IPS DF 6.9 (cell line): ENCODE measurements around the gene DOLPP1.
"Not testable (repeated sequence)": the region's sequence is repeated elsewhere in the genome, so short reads cannot be mapped to it uniquely, and the experiment has no call there.

Experiments used
- DNase-seq: peaks from one replicate; pipeline ENCODE4 v3.0.0-alpha.2; 2013; ENCODE audit warnings: low read depth, low spot score
- H3K27ac ChIP-seq: one replicate; pipeline ENCODE4 v1.5.1; 2013; ENCODE audit warnings: low read length, control low read depth
- H3K27me3 ChIP-seq: 2 replicates; pipeline ENCODE4 v1.6.1; 2013; ENCODE audit warnings: mild to moderate bottlenecking, low read length; ENCODE audit not compliant: control insufficient read depth, insufficient read depth
- H3K36me3 ChIP-seq: 2 replicates; pipeline ENCODE4 v1.6.1; 2013; ENCODE audit warnings: low read length; ENCODE audit not compliant: control insufficient read depth, insufficient read depth
- H3K4me1 ChIP-seq: 2 replicates; pipeline ENCODE4 v1.6.1; 2013; ENCODE audit warnings: low read length; ENCODE audit not compliant: control insufficient read depth, insufficient read depth
- H3K4me3 ChIP-seq: 2 replicates; pipeline ENCODE4 v1.5.1; 2013; ENCODE audit warnings: mild to moderate bottlenecking, low read length
- H3K9me3 ChIP-seq: 2 replicates; pipeline ENCODE4 v1.6.1; 2013; ENCODE audit warnings: low read length, inconsistent platforms; ENCODE audit not compliant: control insufficient read depth, insufficient read depth
- WGBS: extraction: QIAGEN DNeasy Blood & Tissue Kit; methylation state at CpG from one replicate; pipeline ENCODE4 v1.1.7; 2013; ENCODE audit warnings: mixed read lengths, missing lambda C conversion rate; ENCODE audit not compliant: insufficient read length, insufficient coverage; 5-methylcytosine and 5-hydroxymethylcytosine counted together

DOLPP1 gene, protein sequence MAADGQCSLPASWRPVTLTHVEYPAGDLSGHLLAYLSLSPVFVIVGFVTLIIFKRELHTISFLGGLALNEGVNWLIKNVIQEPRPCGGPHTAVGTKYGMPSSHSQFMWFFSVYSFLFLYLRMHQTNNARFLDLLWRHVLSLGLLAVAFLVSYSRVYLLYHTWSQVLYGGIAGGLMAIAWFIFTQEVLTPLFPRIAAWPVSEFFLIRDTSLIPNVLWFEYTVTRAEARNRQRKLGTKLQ

DNA sequence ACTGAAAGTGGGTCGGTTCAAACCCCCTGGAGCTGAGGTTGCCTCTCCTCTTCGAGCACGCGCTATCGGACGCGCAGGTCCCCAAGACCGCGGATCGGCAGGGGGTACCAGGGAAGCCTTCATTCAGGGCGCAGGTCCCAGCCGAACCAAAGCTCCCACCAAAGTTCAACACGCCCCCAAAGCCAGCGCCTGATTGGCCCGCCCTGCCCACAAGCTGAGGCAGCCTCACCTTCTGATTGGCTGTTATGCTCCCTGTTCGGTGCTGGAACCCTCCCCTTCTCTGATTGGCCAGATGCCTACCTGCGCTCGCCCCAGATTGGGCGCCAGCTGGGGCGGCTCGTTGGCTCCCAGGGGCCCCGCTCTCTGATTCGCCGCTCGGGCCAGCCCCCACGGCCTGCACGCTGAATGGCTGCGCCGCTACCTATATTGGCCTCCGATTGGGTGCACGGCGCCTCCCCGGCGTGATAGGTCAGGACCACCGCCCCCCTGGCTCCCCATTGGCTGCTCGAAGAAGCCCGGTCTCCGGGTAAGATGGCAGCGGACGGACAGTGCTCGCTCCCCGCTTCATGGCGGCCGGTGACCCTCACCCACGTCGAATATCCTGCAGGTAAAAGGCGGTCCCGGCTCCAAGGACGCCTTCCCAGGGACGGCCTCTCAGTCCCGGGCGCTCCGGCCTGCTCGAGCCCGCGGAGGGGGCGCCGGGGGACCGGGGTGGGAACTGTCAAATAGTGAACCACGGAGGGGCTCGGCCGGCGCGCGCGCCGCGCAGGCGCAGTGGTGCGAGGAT is at the start of gene DOLPP1:
DOLPP1 (plus strand) TSS at position 511 of the 787 bp plus-strand sequence; CDS start at position 532, 21 bp downstream.
- WGBS = no CpG with 5 or more reads among the region's 70 CpGs
- H3K27ac ChIP-seq = no peak within 1 kb of the TSS

DNA sequence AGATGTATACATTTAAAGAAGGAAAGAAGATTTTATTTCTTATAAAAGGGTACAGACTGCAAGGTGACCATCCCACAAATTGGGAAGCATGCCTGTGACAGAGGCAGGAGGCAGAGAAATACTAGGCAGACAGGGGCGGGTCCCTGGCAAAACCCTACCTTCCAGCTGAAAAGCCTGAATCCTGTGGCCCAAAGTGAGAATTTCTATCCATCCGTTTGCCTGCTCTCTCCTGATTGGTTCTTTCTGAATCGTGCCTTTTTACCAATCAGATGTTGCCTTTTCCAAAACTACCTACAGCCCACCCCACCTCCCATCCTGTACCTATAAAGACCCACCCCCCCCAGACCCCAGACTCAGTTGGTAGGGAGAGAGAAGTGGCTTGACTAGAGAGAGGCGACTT is 49.4 kb upstream of the DOLPP1 start:
- DNase-seq = no peak
- Histone ChIP-seq H3K9me3 (no peaks in the 10 kb centered on the region), H3K4me1 (0 out of 2 replicates have a peak, but pooled peaks cover 1% of the 10 kb centered on the region), H3K4me3 (no peak overlapping the region), H3K36me3 (no peaks in the 10 kb centered on the region), H3K27me3 (no peaks in the 10 kb centered on the region), H3K27ac (no peak overlapping the region)
- no CpG with 5 or more reads among the region's 4 CpGs for WGBS

More for the DNA sequence above, at the start of gene DOLPP1:
- 0 out of 2 replicates have a peak, but pooled peaks cover 8% of the 10 kb centered on the region for H3K36me3 ChIP-seq
- no peaks in the 10 kb centered on the region for H3K27me3 ChIP-seq
- H3K4me3 ChIP-seq = peak within 1 kb of the TSS; percentile 94
- DNase-seq = peak; percentile 99
- no peaks in the 10 kb centered on the region for H3K9me3 ChIP-seq
- no peaks in the 10 kb centered on the region for H3K4me1 ChIP-seq

DNA sequence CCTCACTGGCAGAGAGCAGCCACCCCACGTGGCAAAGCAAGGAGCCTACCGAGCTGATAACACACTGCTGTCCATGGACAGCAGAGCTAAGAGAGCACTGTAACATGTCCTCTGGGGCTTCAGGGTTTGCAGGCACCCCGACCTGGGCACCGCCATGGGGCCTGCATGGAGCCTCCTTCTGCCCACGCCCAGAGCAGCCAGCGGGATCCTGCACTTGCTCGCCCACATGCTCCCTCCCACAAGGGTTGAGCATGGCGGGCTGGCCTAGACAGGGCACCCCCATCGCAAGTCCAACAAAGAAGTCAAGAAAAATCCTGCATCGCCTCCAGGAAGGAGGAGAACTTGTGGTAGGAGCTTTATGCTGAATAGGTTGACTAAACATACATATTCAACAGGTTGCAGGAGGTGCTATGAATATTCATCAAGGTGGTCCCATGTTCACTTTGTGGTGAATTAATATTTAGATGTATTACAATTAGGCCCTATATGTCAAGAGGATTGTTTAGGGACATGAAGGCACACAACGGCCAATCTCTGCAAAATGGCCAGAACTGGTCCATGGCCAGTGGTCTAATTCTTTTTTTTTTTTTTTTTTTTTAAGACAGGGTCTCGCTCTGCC is 48.3 kb upstream of the DOLPP1 start:
- Histone ChIP-seq H3K4me3 (no peak overlapping the region), H3K36me3 (no peaks in the 10 kb centered on the region), H3K27ac (no peak overlapping the region), H3K4me1 (0 out of 2 replicates have a peak, but pooled peaks cover 3% of the 10 kb centered on the region), H3K27me3 (no peaks in the 10 kb centered on the region), H3K9me3 (no peaks in the 10 kb centered on the region)
- WGBS = no CpG with 5 or more reads among the region's 12 CpGs
- DNase-seq = no peak

DNA sequence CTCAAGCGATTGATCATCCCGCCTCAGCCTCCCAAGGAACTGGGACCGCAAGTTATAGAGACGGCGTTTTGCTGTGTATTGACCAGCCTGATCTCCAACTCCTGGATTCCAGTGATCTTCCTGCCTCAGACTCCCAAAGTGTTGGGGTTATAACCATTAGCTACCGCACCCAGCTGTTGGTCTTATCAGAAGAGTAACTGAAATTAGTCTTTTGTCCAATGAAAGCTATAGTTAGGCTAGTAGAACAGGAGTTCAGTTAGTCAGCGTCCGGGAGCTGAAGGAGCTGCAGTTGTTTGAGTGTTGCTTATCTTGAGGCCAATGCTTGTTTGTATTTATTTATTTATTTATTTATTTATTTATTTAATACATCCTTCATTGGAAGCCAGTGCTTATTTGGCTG is 47.7 kb upstream of the DOLPP1 start:
- H3K4me1 ChIP-seq = 0 out of 2 replicates have a peak, but pooled peaks cover 3% of the 10 kb centered on the region
- no peaks in the 10 kb centered on the region for H3K27me3 ChIP-seq
- H3K27ac ChIP-seq = no peak overlapping the region
- no peaks in the 10 kb centered on the region for H3K36me3 ChIP-seq
- WGBS = no CpG with 5 or more reads among the region's 8 CpGs
- H3K9me3 ChIP-seq = no peaks in the 10 kb centered on the region
- no peak overlapping the region for H3K4me3 ChIP-seq
- no peak for DNase-seq

DNA sequence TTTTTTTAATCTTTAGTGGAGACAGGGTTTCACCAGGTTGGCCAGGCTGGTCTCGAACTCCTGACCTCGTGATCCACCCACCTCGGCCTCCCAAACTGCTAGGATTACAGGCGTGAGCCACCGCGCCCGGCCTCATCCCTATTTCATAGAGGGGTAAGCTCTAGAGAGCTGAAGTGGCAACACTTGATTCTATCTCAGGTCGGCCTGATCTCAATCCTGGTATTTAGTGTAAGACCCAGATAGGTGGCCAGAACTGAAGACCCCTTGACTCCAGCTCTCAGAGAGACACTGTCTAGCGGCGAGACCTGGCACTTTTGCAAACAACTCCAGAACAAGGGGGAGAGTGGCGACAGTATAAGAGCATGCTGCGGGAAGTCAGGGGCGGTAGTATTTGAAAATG is 45.1 kb upstream of the DOLPP1 start:
- no CpG with 5 or more reads among the region's 13 CpGs for WGBS
- H3K36me3 ChIP-seq, H3K27ac ChIP-seq: not testable (repeated sequence)

DNA sequence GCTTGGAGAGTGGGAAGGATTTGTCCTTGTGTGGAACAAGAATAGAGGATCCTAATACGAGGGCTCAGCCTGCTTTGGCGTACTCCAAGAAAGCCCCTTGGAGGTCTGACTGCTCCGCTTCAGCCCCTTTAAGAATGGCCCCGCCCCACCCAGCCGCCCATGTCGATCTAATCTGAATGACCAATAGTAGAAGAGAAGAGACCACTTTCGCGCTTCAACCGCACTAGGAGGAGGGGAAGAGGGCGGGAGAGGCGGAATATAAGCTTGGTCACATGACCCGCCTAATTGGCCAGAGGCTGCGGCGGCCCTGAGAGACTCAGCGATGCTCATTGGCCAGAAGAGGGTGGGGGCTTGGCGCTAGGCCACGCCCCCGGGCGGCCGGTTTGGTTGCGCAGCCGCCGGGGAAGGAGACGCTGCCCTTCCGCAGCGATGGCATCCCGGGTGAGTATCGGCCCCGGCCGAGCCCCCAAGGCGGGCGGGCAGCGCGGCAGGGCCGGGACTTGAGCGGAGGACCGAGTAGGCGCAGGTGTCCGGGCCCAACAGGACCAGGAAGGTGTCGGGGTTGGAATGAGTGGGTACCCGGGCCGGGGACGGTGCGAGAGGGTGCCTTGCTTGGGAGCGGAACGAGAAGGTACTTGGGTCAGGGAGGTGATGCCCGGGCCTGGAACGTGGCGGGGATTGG is 44.5 kb upstream of the DOLPP1 start, which contains the start of gene MIGA2:
MIGA2 (plus strand) TSS at position 386 of the 682 bp plus-strand sequence. CDS start 3,969 bp downstream, outside the sequence.
- Histone ChIP-seq H3K9me3 (no peaks in the 10 kb centered on the region), H3K27ac (no peak within 1 kb of the TSS), H3K27me3 (no peaks in the 10 kb centered on the region), H3K4me1 (0 out of 2 replicates have a peak, but pooled peaks cover 3% of the 10 kb centered on the region), H3K4me3 (peak within 1 kb of the TSS; percentile 98), H3K36me3 (no peaks in the 10 kb centered on the region)
- peak; percentile 94 for DNase-seq
- no CpG with 5 or more reads among the region's 49 CpGs for WGBS

More for the DNA sequence above, 45.1 kb upstream of the DOLPP1 start:
- not testable (repeated sequence) for H3K4me3 ChIP-seq, H3K9me3 ChIP-seq, DNase-seq, H3K27me3 ChIP-seq, H3K4me1 ChIP-seq

DNA sequence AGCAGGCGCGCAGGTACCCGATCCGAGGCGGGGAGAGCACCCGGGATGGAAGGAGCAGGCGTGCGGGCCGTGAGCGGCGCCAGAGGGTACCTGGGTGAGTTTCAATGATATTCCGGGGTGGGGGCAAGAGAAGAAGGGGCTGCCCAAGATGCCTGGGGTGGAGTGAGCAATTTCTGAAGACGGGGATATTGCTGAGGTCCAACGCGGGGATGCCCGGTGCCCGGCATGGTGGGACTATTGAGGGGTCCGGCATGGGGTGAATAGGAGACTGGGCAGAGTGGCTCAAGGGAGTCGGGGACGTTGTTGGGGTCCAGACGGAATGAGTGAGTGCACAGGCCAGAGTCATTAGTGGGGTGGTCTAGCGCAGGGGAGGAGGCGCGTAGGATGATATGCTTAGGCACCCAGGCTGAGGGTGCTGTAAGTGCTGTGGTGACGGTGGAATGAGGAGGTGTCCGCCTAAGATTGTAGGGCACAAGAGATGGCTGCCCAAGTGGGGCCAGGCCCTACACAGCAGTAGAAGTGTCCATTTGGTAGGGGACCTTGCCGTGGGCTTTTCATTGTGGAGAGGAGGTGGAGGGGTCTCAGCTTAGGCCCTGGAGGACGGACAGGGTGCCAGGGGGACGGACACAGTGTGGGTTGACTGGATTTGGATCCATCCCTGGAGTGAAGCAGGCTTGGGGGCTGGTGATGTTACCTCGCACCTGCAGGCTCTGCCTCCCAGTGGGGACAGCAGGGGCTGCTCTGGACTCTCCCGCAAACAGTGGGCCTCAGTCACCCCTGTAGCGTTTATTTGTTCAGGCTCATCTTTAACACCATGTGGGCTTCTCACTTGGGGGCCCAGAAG is 43.8 kb upstream of the DOLPP1 start:
- H3K9me3 ChIP-seq = no peaks in the 10 kb centered on the region
- peaks cover 5% of the 10 kb centered on the region for H3K36me3 ChIP-seq
- 0 out of 2 replicates have a peak, but pooled peaks cover 3% of the 10 kb centered on the region for H3K4me1 ChIP-seq
- no peak for DNase-seq
- no peaks in the 10 kb centered on the region for H3K27me3 ChIP-seq
- no peak overlapping the region for H3K27ac ChIP-seq
- peak overlapping the region; percentile 98 for H3K4me3 ChIP-seq
- no CpG with 5 or more reads among the region's 32 CpGs for WGBS

DNA sequence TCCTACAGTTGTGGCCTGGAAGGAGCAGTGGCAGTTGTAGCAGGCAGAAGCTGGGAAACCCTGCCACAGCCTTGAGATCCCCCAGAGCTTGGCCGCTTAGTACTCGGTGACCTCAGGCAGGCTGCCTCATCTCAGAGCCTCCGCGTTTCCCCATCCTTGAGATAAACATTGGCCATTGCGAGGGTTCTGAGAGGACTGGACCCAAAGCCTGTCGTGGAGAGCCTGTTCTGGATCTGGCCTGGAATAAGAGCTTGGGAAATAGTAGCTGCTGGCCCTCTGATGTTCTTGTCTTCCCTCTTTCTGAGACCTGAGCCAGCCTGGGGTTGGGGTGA is 43.2 kb upstream of the DOLPP1 start:
- no CpG with 5 or more reads among the region's 6 CpGs for WGBS
- Histone ChIP-seq H3K4me1 (0 out of 2 replicates have a peak, but pooled peaks cover 3% of the 10 kb centered on the region), H3K36me3 (peaks cover 9% of the 10 kb centered on the region), H3K9me3 (no peaks in the 10 kb centered on the region), H3K27ac (no peak overlapping the region), H3K27me3 (no peaks in the 10 kb centered on the region), H3K4me3 (no peak overlapping the region)
- DNase-seq = no peak

DNA sequence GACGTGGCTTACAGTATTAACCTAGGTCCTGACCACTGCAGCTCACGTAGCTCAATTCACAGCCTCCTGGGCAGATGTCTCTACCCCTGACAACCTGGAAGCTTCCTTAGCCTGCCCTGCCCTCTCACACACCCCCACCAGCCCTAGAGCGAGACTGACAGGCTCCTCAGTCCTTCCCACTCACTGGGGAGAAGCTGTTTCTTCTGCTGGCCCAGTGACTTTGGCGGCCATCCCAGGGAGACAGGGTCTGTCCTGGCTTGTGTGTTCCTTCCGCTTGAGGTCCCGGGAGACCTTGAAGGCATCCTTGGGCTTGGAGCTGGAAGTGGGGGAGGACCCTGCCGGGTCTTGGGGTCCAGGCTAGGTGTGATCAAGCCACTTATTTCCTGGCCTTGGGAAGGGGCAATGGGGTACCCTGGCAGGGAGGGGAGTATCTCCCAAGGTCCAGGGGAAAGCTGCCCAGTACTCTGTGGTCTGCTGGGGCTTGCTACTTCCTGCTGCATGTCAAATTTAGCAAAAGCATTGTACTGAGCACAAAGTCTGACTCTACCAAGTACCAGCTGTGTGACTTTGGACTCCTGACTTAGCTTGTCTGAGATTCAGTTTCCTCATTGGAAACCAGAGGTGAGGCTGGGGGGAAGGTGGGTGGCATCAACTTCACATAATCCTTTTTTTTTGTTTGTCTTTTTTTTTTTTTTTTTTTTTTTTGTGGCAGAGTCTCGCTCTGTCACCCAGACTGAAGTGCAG is 42.6 kb upstream of the DOLPP1 start:
- H3K4me1 ChIP-seq = 0 out of 2 replicates have a peak, but pooled peaks cover 3% of the 10 kb centered on the region
- no peak overlapping the region for H3K4me3 ChIP-seq
- no peak for DNase-seq
- H3K36me3 ChIP-seq = peaks cover 9% of the 10 kb centered on the region
- no peak overlapping the region for H3K27ac ChIP-seq
- no peaks in the 10 kb centered on the region for H3K9me3 ChIP-seq
- WGBS = no CpG with 5 or more reads among the region's 8 CpGs
- H3K27me3 ChIP-seq = no peaks in the 10 kb centered on the region
